ENCODE results near the gene UGGT1. TPM values are rescaled to one million over a fixed set of nuclear protein-coding genes. Genes with fewer than 3 reads are reported as not detected.

Gene UGGT1
- total RNA-seq, 1 experiment from 2014 or later: 55.9 TPM

DNA sequence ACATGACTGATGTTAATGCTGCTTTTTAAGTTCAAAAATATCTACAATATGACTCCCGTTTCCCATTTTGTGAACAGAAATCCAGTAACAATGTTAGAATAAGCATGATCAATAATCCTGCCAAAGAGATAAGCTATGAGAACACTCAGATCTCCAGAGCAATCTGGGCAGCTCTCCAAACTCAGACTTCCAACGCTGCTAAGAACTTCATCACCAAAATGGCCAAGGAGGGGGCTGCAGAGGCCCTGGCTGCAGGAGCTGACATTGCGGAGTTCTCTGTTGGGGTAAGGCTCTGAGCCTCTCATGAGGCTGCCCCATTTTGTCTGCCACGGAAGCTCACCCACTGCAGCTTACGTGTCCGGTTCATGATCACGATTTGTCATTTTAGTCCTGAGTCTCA, 68.4 kb downstream of the UGGT1 start:
- no peak for DNase-seq
- Histone ChIP-seq H2BK15ac (ENCODE audit: low read depth, low read length) (no peak overlapping the region), H2BK5ac (ENCODE audit: insufficient read length, low read length) (no peak overlapping the region), H2AK5ac (ENCODE audit: insufficient read length, low read length) (no peak overlapping the region), H3K23me2 (ENCODE audit: insufficient read length, low read depth, low read length, poor library complexity, severe bottlenecking) (no peaks in the 10 kb centered on the region), H3K18ac (ENCODE audit: insufficient read length, low read depth, low read length) (no peak overlapping the region), H2BK120ac (ENCODE audit: low read depth, low read length, poor library complexity, severe bottlenecking) (no peak overlapping the region), H3K27me3 (ENCODE audit: insufficient read depth, low read length) (no peaks in the 10 kb centered on the region), H3K14ac (ENCODE audit: insufficient read depth, low read length) (no peak overlapping the region), H2BK20ac (ENCODE audit: low read depth, low read length, poor library complexity, severe bottlenecking) (no peak overlapping the region), H4K8ac (replicated peaks; ENCODE audit: insufficient read length, low read depth, low read length) (no peak overlapping the region), H3K4me2 (ENCODE audit: insufficient read depth, insufficient read length, low read length) (no peak overlapping the region), H3K4ac (ENCODE audit: low read depth, low read length) (no peak overlapping the region), H2AFZ (ENCODE audit: low read length) (no peak overlapping the region), H3K9ac (ENCODE audit: extremely low read depth, insufficient read length, low read length) (no peak overlapping the region), H4K91ac (ENCODE audit: insufficient read length, low read depth, low read length) (no peak overlapping the region), H4K20me1 (ENCODE audit: control insufficient read depth, insufficient read depth, insufficient read length) (no peaks in the 10 kb centered on the region), H4K5ac (ENCODE audit: insufficient read length, low read depth, low read length) (no peak overlapping the region), H3K23ac (ENCODE audit: insufficient read length, low read depth, low read length) (no peak overlapping the region), H3K4me1 (ENCODE audit: insufficient read depth, low read length) (no peaks in the 10 kb centered on the region), H3K79me2 (ENCODE audit: insufficient read depth, low read length) (no peaks in the 10 kb centered on the region), H3K27ac (ENCODE audit: insufficient read length, low read depth, low read length) (no peak overlapping the region), H3K56ac (ENCODE audit: insufficient read length, low read depth, low read length) (no peak overlapping the region), H3K9me3 (ENCODE audit: control insufficient read depth, low read depth, low read length) (no peaks in the 10 kb centered on the region), H3T11ph (ENCODE audit: low read length) (no peak overlapping the region), H3K79me1 (ENCODE audit: insufficient read depth, low read depth, low read length, poor library complexity, severe bottlenecking) (no peaks in the 10 kb centered on the region), H2BK12ac (ENCODE audit: insufficient read length, low read depth, low read length) (no peak overlapping the region)
- peaks cover 15 to 44% (median 24%) of the 10 kb centered on the region in 3 experiments; a peak in 6 of 7 replicates for H3K36me3 Mint-ChIP-seq (ENCODE audit: insufficient read depth in 1 of 3, low read depth in 3 of 3)
- no peaks in the 10 kb centered on the region for H3K9me3 Mint-ChIP-seq
- H3K4me1 Mint-ChIP-seq: no peaks in the 10 kb centered on the region
- H3K27ac Mint-ChIP-seq: no peak overlapping the region; a peak in 1 of 7 replicates
- H3K27me3 Mint-ChIP-seq (ENCODE audit: low read depth): no peaks in the 10 kb centered on the region
- no CpG with 5 or more reads among the region's 7 CpGs for WGBS (ENCODE audit: extremely low coverage, insufficient read length, low lambda C conversion rate)
- no peak overlapping the region for H3K4me3 Mint-ChIP-seq
- TF ChIP-seq, protein P1, sequence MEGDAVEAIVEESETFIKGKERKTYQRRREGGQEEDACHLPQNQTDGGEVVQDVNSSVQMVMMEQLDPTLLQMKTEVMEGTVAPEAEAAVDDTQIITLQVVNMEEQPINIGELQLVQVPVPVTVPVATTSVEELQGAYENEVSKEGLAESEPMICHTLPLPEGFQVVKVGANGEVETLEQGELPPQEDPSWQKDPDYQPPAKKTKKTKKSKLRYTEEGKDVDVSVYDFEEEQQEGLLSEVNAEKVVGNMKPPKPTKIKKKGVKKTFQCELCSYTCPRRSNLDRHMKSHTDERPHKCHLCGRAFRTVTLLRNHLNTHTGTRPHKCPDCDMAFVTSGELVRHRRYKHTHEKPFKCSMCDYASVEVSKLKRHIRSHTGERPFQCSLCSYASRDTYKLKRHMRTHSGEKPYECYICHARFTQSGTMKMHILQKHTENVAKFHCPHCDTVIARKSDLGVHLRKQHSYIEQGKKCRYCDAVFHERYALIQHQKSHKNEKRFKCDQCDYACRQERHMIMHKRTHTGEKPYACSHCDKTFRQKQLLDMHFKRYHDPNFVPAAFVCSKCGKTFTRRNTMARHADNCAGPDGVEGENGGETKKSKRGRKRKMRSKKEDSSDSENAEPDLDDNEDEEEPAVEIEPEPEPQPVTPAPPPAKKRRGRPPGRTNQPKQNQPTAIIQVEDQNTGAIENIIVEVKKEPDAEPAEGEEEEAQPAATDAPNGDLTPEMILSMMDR (conservative IDR thresholded peaks at IDR 0.05): no peak

Measured in H9 (cell line).